Neural crest cell (in vitro differentiated cells): Measurements from ENCODE around the gene C2orf66. TPM values are rescaled to one million over a fixed set of nuclear protein-coding genes. Genes with fewer than 3 reads are reported as not detected.

ENCODE experiments used
- DNase-seq: peaks from one replicate; pipeline ENCODE4 v3.0.0; 2021; ENCODE audit warnings: low read depth, mixed read lengths, low spot score
- H3K27ac Mint-ChIP-seq: one replicate; pipeline ENCODE4 v1.8.0; 2021; ENCODE audit warnings: mild to moderate bottlenecking, mixed read lengths; ENCODE audit not compliant: unreplicated experiment
- H3K27me3 Mint-ChIP-seq: 2 replicates; pipeline ENCODE4 v1.8.0; 2021; ENCODE audit warnings: low read depth, mild to moderate bottlenecking, mixed read lengths
- H3K36me3 Mint-ChIP-seq: 2 replicates; pipeline ENCODE4 v1.8.0; 2021; ENCODE audit warnings: low read depth, mild to moderate bottlenecking, mixed read lengths
- H3K4me1 Mint-ChIP-seq: 2 replicates; pipeline ENCODE4 v1.8.0; 2021; ENCODE audit warnings: mixed read lengths
- H3K4me3 Mint-ChIP-seq: one replicate; pipeline ENCODE4 v1.8.0; 2021; ENCODE audit warnings: mild to moderate bottlenecking, mixed read lengths
- H3K9me3 Mint-ChIP-seq: 2 replicates; pipeline ENCODE4 v1.8.0; 2021; ENCODE audit warnings: mixed read lengths
- total RNA-seq: library from RNA; stranded (reverse); gene quantifications from 2 replicates; pipeline ENCODE4 v1.2.1, GENCODE V29; 2021
- TF ChIP-seq, protein P1 (sequence below): fragments of 200-600 bp; sonication (generic); conservative IDR thresholded peaks from 2 replicates; pipeline ENCODE4 v1.5.0; 2021; ENCODE audit warnings: antibody characterized with exemption, mild to moderate bottlenecking

The C2orf66 gene
- total RNA-seq, 1 donor from 2014 or later: not detected

DNA sequence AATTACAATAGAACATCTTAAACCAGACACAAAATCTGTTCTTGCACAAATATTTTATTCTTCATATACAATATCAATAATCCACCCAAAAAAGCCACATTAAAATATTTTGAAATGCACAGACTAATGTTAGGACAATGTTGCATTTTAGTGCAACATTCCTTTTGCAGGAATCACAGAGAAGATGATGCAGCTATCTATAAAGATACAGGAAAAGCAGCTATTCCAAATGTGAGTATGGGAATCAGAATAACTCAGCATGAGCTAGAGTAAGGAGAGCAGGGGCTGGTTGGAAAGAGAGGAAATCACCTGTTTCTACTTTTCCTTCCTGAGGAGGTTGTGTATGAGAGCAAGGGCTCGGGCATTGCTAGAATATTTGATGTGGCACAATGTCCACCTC lies 4.8 kb downstream of the C2orf66 start:
- no peak overlapping the region for H3K4me3 Mint-ChIP-seq
- no peak for DNase-seq
- no peak overlapping the region for H3K27ac Mint-ChIP-seq
- peaks cover 26% of the 10 kb centered on the region for H3K4me1 Mint-ChIP-seq
- peaks cover 2% of the 10 kb centered on the region for H3K36me3 Mint-ChIP-seq
- peaks cover 2% of the 10 kb centered on the region for H3K9me3 Mint-ChIP-seq
- TF ChIP-seq, protein P1, sequence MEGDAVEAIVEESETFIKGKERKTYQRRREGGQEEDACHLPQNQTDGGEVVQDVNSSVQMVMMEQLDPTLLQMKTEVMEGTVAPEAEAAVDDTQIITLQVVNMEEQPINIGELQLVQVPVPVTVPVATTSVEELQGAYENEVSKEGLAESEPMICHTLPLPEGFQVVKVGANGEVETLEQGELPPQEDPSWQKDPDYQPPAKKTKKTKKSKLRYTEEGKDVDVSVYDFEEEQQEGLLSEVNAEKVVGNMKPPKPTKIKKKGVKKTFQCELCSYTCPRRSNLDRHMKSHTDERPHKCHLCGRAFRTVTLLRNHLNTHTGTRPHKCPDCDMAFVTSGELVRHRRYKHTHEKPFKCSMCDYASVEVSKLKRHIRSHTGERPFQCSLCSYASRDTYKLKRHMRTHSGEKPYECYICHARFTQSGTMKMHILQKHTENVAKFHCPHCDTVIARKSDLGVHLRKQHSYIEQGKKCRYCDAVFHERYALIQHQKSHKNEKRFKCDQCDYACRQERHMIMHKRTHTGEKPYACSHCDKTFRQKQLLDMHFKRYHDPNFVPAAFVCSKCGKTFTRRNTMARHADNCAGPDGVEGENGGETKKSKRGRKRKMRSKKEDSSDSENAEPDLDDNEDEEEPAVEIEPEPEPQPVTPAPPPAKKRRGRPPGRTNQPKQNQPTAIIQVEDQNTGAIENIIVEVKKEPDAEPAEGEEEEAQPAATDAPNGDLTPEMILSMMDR: no peak
- H3K27me3 Mint-ChIP-seq: peaks cover 20% of the 10 kb centered on the region

DNA sequence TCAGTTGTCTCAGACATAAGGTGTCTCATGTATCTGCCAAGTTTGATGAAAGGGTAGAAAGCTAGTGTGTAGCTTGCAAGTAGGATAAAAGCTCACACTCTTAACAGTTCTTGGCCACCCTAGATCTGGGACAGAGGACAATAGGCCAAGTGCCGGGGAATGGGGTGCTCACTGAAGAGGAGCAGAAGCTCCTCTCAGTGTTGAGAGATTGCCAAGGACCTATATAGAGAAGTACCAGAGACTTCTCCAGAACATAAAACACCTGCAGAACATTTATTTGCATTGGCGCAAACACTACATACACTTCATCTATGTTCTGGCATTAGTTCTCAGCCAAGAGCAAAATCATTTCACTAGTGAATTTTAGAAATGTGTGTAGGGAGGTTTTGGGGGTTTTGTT lies 6.8 kb downstream of the C2orf66 start:
- Mint-ChIP-seq H3K36me3 (peaks cover 2% of the 10 kb centered on the region), H3K4me1 (peaks cover 25% of the 10 kb centered on the region), H3K27me3 (peaks cover 20% of the 10 kb centered on the region), H3K27ac (no peak overlapping the region), H3K9me3 (peaks cover 2% of the 10 kb centered on the region), H3K4me3 (no peak overlapping the region)
- no peak for DNase-seq
- TF ChIP-seq, protein P1: no peak

DNA sequence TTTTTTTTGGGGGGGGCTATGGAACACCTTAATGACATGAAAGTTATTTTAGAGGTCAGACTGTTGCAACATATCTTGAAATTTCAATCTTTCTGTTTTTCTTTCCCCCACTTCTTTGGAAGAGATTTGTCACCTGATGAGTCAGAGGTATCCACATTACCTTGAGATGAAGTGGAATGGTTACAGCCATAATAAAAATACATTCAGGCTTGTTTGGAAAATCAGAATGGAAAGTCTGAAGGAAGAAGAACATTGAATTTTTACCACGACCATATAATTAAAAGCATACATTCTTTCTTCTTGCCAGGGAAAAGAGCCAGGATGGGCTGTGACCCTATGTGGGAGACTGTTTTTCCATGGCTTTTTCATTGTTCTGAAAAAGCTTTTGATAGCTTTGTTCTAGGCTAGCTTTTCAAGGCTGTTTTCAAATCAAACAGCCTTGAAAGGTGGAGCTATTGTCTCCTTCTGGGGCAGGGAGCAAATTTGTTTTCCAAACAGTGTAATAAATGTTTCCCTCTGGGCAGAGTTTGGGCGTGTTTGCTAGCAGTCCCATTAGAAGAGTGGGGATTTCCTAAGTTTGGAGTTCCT lies 7.4 kb downstream of the C2orf66 start:
- Mint-ChIP-seq H3K27me3 (peaks cover 20% of the 10 kb centered on the region), H3K36me3 (peaks cover 7% of the 10 kb centered on the region), H3K9me3 (peaks cover 2% of the 10 kb centered on the region), H3K27ac (no peak overlapping the region), H3K4me3 (no peak overlapping the region), H3K4me1 (peaks cover 32% of the 10 kb centered on the region)
- TF ChIP-seq, protein P1: no peak
- DNase-seq: no peak

DNA sequence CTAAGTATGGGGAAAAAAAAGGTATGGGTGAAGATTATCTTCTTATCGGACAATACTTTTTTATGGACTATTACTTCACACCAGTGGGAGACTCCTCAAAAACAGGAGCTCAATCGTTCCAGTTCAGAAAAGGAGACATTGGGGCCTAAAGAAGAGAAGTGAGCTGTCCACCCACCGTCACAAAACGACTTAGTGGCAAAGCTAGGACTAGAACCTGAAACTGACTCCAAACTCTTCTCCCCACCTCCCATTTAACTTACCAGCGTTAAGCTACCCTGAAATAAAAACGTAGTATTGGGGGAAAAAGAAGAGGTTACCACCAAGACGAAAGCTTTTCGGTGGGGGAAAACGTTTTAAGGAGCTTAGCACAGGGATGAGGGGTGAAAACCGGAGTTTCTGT lies 10.2 kb downstream of the C2orf66 start:
- peaks cover 12% of the 10 kb centered on the region for H3K36me3 Mint-ChIP-seq
- H3K27ac Mint-ChIP-seq: peak overlapping the region; percentile 97
- H3K27me3 Mint-ChIP-seq: peaks cover 9% of the 10 kb centered on the region
- TF ChIP-seq, protein P1: no peak
- peaks cover 2% of the 10 kb centered on the region for H3K9me3 Mint-ChIP-seq
- H3K4me3 Mint-ChIP-seq: peak overlapping the region; percentile 92
- no peak for DNase-seq
- peaks cover 35% of the 10 kb centered on the region for H3K4me1 Mint-ChIP-seq

DNA sequence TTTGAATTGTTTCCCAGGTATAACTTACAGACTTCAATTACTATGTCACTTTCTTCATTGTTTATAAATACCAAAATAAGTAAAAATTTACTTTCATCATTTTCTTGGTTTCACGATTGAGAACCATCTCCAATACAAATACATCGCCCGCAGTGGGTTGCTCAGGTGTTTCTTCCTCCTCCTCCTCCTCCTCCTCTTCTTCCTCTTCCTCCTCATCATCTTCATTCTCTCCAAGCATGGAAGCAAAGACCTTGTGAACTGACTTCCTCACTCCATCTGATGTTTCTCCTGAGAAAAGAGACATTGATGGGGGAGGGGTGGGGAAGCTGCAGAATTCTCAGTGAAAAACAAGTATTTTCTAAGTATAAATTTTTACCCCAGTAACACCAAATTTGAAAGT lies 16.3 kb downstream of the C2orf66 start:
- Mint-ChIP-seq H3K4me3 (no peak overlapping the region), H3K4me1 (peaks cover 13% of the 10 kb centered on the region), H3K27ac (no peak overlapping the region), H3K27me3 (no peaks in the 10 kb centered on the region), H3K36me3 (peaks cover 25% of the 10 kb centered on the region), H3K9me3 (no peaks in the 10 kb centered on the region)
- TF ChIP-seq, protein P1: no peak
- DNase-seq: no peak
